ENCODE measurements around the gene MPHOSPH6.

DNA sequence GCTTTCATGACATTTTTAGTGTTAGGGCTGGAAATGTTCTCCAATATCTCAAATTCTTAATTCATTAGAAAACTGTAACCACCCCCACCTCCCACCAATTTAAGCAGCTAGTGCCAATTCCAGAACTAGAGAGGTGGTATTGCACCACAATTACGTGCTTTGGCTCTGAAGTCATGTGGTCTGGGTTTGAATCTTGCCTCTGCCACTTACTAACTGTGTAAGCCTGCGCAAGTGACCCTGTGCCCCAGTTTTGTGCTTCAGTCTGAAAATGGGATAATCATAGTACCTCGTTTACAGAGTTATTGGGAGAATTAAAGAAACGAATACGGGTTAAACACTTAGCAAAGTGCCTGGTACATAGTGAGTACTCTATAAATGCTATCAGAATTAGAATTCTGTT, 14.2 kb upstream of the MPHOSPH6 start:
- TF ChIP-seq CTCF (IDR thresholded peaks at IDR 0.05), result no peak
- TF ChIP-seq POLR2AphosphoS5 (IDR thresholded peaks at IDR 0.05), result no peak
